Neuronal stem cell (in vitro differentiated cells): Measurements from ENCODE around the gene WTIP.

Experiments
- DNase-seq: peaks from one replicate; pipeline ENCODE4 v3.0.0-alpha.2; 2013; ENCODE audit warnings: low spot score
- H2AFZ ChIP-seq: one replicate; pipeline ENCODE4 v1.6.1; 2013; ENCODE audit warnings: mild to moderate bottlenecking, low read length, inconsistent platforms
- H2AK5ac ChIP-seq: 2 replicates; pipeline ENCODE4 v1.6.1; 2013; ENCODE audit warnings: low read depth, mild to moderate bottlenecking, inconsistent platforms, low read length, moderate library complexity, mixed read lengths
- H2BK120ac ChIP-seq: 2 replicates; pipeline ENCODE4 v1.6.1; 2013; ENCODE audit warnings: low read depth, mild to moderate bottlenecking, inconsistent platforms, low read length, moderate library complexity, mixed read lengths
- H2BK12ac ChIP-seq: one replicate; pipeline ENCODE4 v1.6.1; 2013; ENCODE audit warnings: low read length, inconsistent platforms
- H2BK15ac ChIP-seq: 2 replicates; pipeline ENCODE4 v1.6.1; 2013; ENCODE audit warnings: mild to moderate bottlenecking, low read length, inconsistent platforms, mixed read lengths
- H2BK5ac ChIP-seq: one replicate; pipeline ENCODE4 v1.6.1; 2013; ENCODE audit warnings: inconsistent platforms, mild to moderate bottlenecking, low read length, moderate library complexity
- H3K14ac ChIP-seq: one replicate; pipeline ENCODE4 v1.6.1; 2013; ENCODE audit warnings: low read length, inconsistent platforms
- H3K18ac ChIP-seq: 2 replicates; pipeline ENCODE4 v1.6.1; 2013; ENCODE audit warnings: low read length, inconsistent platforms
- H3K23ac ChIP-seq: 2 replicates; pipeline ENCODE4 v1.6.1; 2013; ENCODE audit warnings: low read depth, mild to moderate bottlenecking, mixed read lengths, low read length, inconsistent platforms; ENCODE audit not compliant: poor library complexity
- H3K27ac ChIP-seq: replicated peaks from 3 replicates; pipeline ENCODE4 v1.5.1; 2013; ENCODE audit warnings: low read length, inconsistent platforms
- H3K27me3 ChIP-seq, 3 experiments: 2 replicates each; pipeline ENCODE4 v1.6.1; 2013; ENCODE audit warnings: low read length in 3 of 3, mild to moderate bottlenecking in 2 of 3, inconsistent platforms in 1 of 3, low read depth in 1 of 3, mixed read lengths in 1 of 3, moderate library complexity in 1 of 3; ENCODE audit not compliant: control insufficient read depth in 3 of 3, insufficient read depth in 3 of 3
- H3K36me3 ChIP-seq, 2 donors: replicated peaks in 1 of 2; 2 replicates each; pipeline ENCODE4 v1.6.1; 2013; ENCODE audit warnings: low read length in 2 of 2; ENCODE audit not compliant: control insufficient read depth in 2 of 2, insufficient read depth in 2 of 2
- H3K4ac ChIP-seq: 2 replicates; pipeline ENCODE4 v1.6.1; 2013; ENCODE audit warnings: inconsistent platforms, mild to moderate bottlenecking, low read length, moderate library complexity
- H3K4me1 ChIP-seq, 2 donors: 1 replicate in 1 of 2; 2 replicates in 1 of 2; pipeline ENCODE4 v1.6.1; 2013; ENCODE audit warnings: low read length in 2 of 2, low read depth in 1 of 2; ENCODE audit not compliant: control insufficient read depth in 2 of 2, insufficient read depth in 1 of 2
- H3K4me2 ChIP-seq: one replicate; pipeline ENCODE4 v1.6.1; 2013; ENCODE audit warnings: mild to moderate bottlenecking, low read length, inconsistent platforms; ENCODE audit not compliant: insufficient read depth, poor library complexity, severe bottlenecking
- H3K4me3 ChIP-seq, 2 donors: 2 replicates each; pipeline ENCODE4 v1.5.1; 2013; ENCODE audit warnings: low read length in 2 of 2, mild to moderate bottlenecking in 2 of 2, inconsistent platforms in 1 of 2, moderate library complexity in 1 of 2
- H3K79me1 ChIP-seq: one replicate; pipeline ENCODE4 v1.6.1; 2013; ENCODE audit warnings: low read depth, mild to moderate bottlenecking, inconsistent platforms, low read length, moderate library complexity
- H3K9ac ChIP-seq: one replicate; pipeline ENCODE4 v1.6.1; 2013; ENCODE audit warnings: mild to moderate bottlenecking, low read depth, low read length, inconsistent platforms; ENCODE audit not compliant: poor library complexity
- H3K9me3 ChIP-seq, 2 donors: replicated peaks in 1 of 2; 2 replicates each; pipeline versions ENCODE3 to v1.6.1; 2013; ENCODE audit warnings: low read length in 2 of 2, mild to moderate bottlenecking in 2 of 2, inconsistent platforms in 1 of 2, low read depth in 1 of 2, mixed read lengths in 1 of 2, moderate library complexity in 1 of 2; ENCODE audit not compliant: control insufficient read depth in 2 of 2, insufficient read depth in 1 of 2
- H4K8ac ChIP-seq: one replicate; pipeline ENCODE4 v1.6.1; 2013; ENCODE audit warnings: low read depth, mild to moderate bottlenecking, inconsistent platforms, low read length, moderate library complexity
- H4K91ac ChIP-seq: one replicate; pipeline ENCODE4 v1.6.1; 2013; ENCODE audit warnings: low read length, low read depth, mild to moderate bottlenecking, inconsistent platforms; ENCODE audit not compliant: poor library complexity
- WGBS, 2 donors: extraction: QIAGEN DNeasy Blood & Tissue Kit; methylation state at CpG; one replicate each; pipeline ENCODE4 v1.1.7; 2013; ENCODE audit warnings: missing lambda C conversion rate in 2 of 2, mixed read lengths in 1 of 2; ENCODE audit not compliant: insufficient read length in 2 of 2, insufficient replicate concordance in 1 of 2; ENCODE audit errors: extremely low coverage in 2 of 2; 5-methylcytosine and 5-hydroxymethylcytosine counted together

Gene WTIP

GRCh38 chr19:34549833-34550232 is 68.3 kb downstream of the WTIP start:
- Histone ChIP-seq H2BK120ac (no peak overlapping the region), H3K4ac (no peak overlapping the region)
- WGBS, 2 donors = no CpG with 5 or more reads among the region's 2 CpGs

GRCh38 chr19:34555447-34555846 is 73.9 kb downstream of the WTIP start:
- no peak overlapping the region for H2BK12ac ChIP-seq
- H3K23ac ChIP-seq = no peak overlapping the region
- H3K18ac ChIP-seq = no peak overlapping the region
- no peak overlapping the region for H3K4me3 ChIP-seq
- H3K4me2 ChIP-seq = no peak overlapping the region
- no peak overlapping the region for H2AK5ac ChIP-seq
- H3K27me3 ChIP-seq = peaks cover 0 to 5% (median 0%) of the 10 kb centered on the region in 3 experiments
- H4K91ac ChIP-seq = no peak overlapping the region
- H2BK120ac ChIP-seq = no peak overlapping the region
- H3K79me1 ChIP-seq = no peaks in the 10 kb centered on the region
- H3K36me3 ChIP-seq = no peaks in the 10 kb centered on the region
- no peak overlapping the region for H4K8ac ChIP-seq
- no peak overlapping the region for H3K14ac ChIP-seq
- H3K4ac ChIP-seq = no peak overlapping the region
- H2AFZ ChIP-seq = no peak overlapping the region
- WGBS, 2 donors = no CpG with 5 or more reads among the region's 6 CpGs
- no peak overlapping the region for H3K9ac ChIP-seq
- no peak overlapping the region for H2BK5ac ChIP-seq
- peaks cover 0 to 2% of the 10 kb centered on the region in 2 donors for H3K4me1 ChIP-seq
- peaks cover 0 to 4% of the 10 kb centered on the region in 2 donors for H3K9me3 ChIP-seq
- DNase-seq = no peak
- H3K27ac ChIP-seq = no peak overlapping the region
- H2BK15ac ChIP-seq = no peak overlapping the region

More at GRCh38 chr19:34549833-34550232, 68.3 kb downstream of the WTIP start:
- H2BK5ac ChIP-seq = no peak overlapping the region
- no peak overlapping the region for H4K8ac ChIP-seq
- H3K4me3 ChIP-seq = no peak overlapping the region
- no peak for DNase-seq
- no peak overlapping the region for H2BK15ac ChIP-seq
- no peak overlapping the region for H3K4me2 ChIP-seq
- no peak overlapping the region for H2AK5ac ChIP-seq
- no peak overlapping the region for H3K27ac ChIP-seq
- H4K91ac ChIP-seq = no peak overlapping the region
- no peak overlapping the region for H3K23ac ChIP-seq
- H3K9me3 ChIP-seq = peaks cover 5 to 10% of the 10 kb centered on the region in 2 donors
- no peaks in the 10 kb centered on the region for H3K4me1 ChIP-seq
- H3K14ac ChIP-seq = no peak overlapping the region
- H3K79me1 ChIP-seq = no peaks in the 10 kb centered on the region
- H3K9ac ChIP-seq = no peak overlapping the region
- no peaks in the 10 kb centered on the region for H3K27me3 ChIP-seq
- H2AFZ ChIP-seq = no peak overlapping the region
- no peak overlapping the region for H3K18ac ChIP-seq
- no peaks in the 10 kb centered on the region for H3K36me3 ChIP-seq
- H2BK12ac ChIP-seq = no peak overlapping the region

GRCh38 chr19:34556488-34556887 is 74.9 kb downstream of the WTIP start:
- Histone ChIP-seq H2BK15ac (no peak overlapping the region), H3K36me3 (no peaks in the 10 kb centered on the region), H2BK12ac (no peak overlapping the region), H3K79me1 (no peaks in the 10 kb centered on the region), H3K4me3 (no peak overlapping the region), H4K8ac (no peak overlapping the region), H2BK120ac (no peak overlapping the region), H3K4me2 (no peak overlapping the region), H3K4me1 (peaks cover 0 to 2% of the 10 kb centered on the region in 2 donors), H2AK5ac (no peak overlapping the region), H3K9ac (no peak overlapping the region), H3K27me3 (peaks cover 0 to 5% (median 0%) of the 10 kb centered on the region in 3 experiments), H3K14ac (no peak overlapping the region), H3K18ac (no peak overlapping the region), H3K23ac (no peak overlapping the region), H3K27ac (no peak overlapping the region), H3K9me3 (peaks cover 0 to 2% of the 10 kb centered on the region in 2 donors), H2AFZ (no peak overlapping the region), H2BK5ac (no peak overlapping the region), H4K91ac (no peak overlapping the region), H3K4ac (no peak overlapping the region)
- no peak for DNase-seq
- no CpG with 5 or more reads among the region's 3 CpGs for WGBS, 2 donors

- no peak overlapping the region for H2BK12ac ChIP-seq
These were observed 77.5 kb downstream of the WTIP start for GRCh38 chr19:34559045-34559444.

More at GRCh38 chr19:34559045-34559444, 77.5 kb downstream of the WTIP start:
- no peak overlapping the region for H2AFZ ChIP-seq
- H3K79me1 ChIP-seq = no peaks in the 10 kb centered on the region
- H3K4me1 ChIP-seq = peaks cover 0 to 2% of the 10 kb centered on the region in 2 donors
- no peak overlapping the region for H4K8ac ChIP-seq
- H3K4me2 ChIP-seq = no peak overlapping the region
- H3K23ac ChIP-seq = no peak overlapping the region
- H2AK5ac ChIP-seq = no peak overlapping the region
- no peak overlapping the region for H3K18ac ChIP-seq
- no peak overlapping the region for H3K9ac ChIP-seq
- H2BK120ac ChIP-seq = no peak overlapping the region
- DNase-seq = no peak
- no peak overlapping the region for H2BK5ac ChIP-seq
- H3K4ac ChIP-seq = no peak overlapping the region
- WGBS, 2 donors = no CpG with 5 or more reads among the region's 12 CpGs
- no peaks in the 10 kb centered on the region for H3K36me3 ChIP-seq
- no peaks in the 10 kb centered on the region for H3K9me3 ChIP-seq
- H3K4me3 ChIP-seq = no peak overlapping the region
- no peak overlapping the region for H3K27ac ChIP-seq
- H3K14ac ChIP-seq = no peak overlapping the region
- H3K27me3 ChIP-seq = peaks cover 0 to 5% (median 0%) of the 10 kb centered on the region in 3 experiments
- H2BK15ac ChIP-seq = no peak overlapping the region
- H4K91ac ChIP-seq = no peak overlapping the region
